DND-41 (cell line): Measurements from ENCODE around the gene DDX39B.

Source experiments
- EZH2 ChIP-seq: IDR thresholded peaks from 3 replicates; pipeline ENCODE4 v1.6.1; 2012; ENCODE audit warnings: borderline replicate concordance, low read depth, mild to moderate bottlenecking, moderate library complexity, low read length, inconsistent platforms; ENCODE audit not compliant: severe bottlenecking
- TF ChIP-seq, protein P1 (sequence below): IDR thresholded peaks from 2 replicates; pipeline ENCODE4 v1.5.1; 2012; ENCODE audit warnings: borderline replicate concordance, low read length, moderate library complexity, mild to moderate bottlenecking; ENCODE audit not compliant: poor library complexity, severe bottlenecking; ENCODE audit errors: extremely low read depth

DNA sequence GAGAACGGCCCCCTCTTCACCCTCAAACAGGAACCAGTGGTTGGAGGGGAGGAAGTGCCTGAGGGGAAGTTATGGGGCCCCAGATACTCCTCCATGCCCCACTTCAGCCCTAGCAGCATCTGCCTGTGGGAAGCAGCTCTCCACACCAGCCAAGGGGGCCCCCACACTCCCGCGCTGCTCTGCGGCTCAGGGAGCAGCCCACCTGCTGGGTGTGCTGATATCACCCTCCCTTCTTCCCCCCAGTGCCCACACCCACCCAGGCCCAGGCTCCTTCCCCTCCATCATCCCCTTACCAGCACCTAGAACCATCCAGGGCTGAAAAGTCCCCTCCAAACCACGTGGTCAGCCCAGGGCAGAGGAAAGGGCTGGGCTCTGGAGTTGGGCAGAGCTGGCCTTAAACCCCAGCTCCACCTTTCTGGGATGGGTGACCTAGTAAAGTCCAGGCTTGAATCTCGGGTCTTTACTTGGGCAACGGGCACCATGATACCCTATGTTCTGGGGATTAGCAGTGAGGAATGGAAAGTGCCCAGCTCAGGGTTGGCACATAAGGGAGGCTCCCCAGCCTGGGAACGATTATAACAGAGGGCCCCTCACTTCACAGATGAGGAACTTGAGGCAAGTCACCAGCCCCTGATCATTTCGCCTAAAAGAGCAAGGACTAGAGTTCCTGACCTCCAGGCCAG lies 44.9 kb upstream of the DDX39B start:
- TF ChIP-seq, protein P1, sequence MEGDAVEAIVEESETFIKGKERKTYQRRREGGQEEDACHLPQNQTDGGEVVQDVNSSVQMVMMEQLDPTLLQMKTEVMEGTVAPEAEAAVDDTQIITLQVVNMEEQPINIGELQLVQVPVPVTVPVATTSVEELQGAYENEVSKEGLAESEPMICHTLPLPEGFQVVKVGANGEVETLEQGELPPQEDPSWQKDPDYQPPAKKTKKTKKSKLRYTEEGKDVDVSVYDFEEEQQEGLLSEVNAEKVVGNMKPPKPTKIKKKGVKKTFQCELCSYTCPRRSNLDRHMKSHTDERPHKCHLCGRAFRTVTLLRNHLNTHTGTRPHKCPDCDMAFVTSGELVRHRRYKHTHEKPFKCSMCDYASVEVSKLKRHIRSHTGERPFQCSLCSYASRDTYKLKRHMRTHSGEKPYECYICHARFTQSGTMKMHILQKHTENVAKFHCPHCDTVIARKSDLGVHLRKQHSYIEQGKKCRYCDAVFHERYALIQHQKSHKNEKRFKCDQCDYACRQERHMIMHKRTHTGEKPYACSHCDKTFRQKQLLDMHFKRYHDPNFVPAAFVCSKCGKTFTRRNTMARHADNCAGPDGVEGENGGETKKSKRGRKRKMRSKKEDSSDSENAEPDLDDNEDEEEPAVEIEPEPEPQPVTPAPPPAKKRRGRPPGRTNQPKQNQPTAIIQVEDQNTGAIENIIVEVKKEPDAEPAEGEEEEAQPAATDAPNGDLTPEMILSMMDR: no peak
- TF ChIP-seq EZH2: no peak
